SK-N-SH (cell line): ENCODE results near the gene OR5AR1.

ENCODE experiments used
- CTCF ChIP-seq: fragments of 200-600 bp; sonication (generic); IDR thresholded peaks from 2 replicates; pipeline ENCODE4 v1.6.1; 2017; ENCODE audit warnings: antibody characterized with exemption, mild to moderate bottlenecking, moderate library complexity
- ELF1 ChIP-seq: IDR thresholded peaks from 2 replicates; pipeline ENCODE4 v1.4.0; 2012
- EP300 ChIP-seq, 2 experiments: IDR thresholded peaks; 2 replicates each; pipeline versions ENCODE4 v1.4.0 to v1.6.1; 2012; ENCODE audit warnings: borderline replicate concordance in 1 of 2, low read depth in 1 of 2, low read length in 1 of 2
- FOSL2 ChIP-seq: IDR thresholded peaks from 2 replicates; pipeline ENCODE4 v1.4.0; 2012; ENCODE audit warnings: low read depth, mild to moderate bottlenecking, moderate library complexity, borderline replicate concordance
- POLR2AphosphoS5 ChIP-seq: IDR thresholded peaks from 2 replicates; pipeline ENCODE4 v1.6.1; 2012; ENCODE audit warnings: low read depth, low read length
- RCOR1 ChIP-seq: fragments of 150-350 bp; IDR thresholded peaks from 2 replicates; pipeline ENCODE4 v1.6.1; 2017; ENCODE audit warnings: antibody characterized with exemption, low read length

DNA sequence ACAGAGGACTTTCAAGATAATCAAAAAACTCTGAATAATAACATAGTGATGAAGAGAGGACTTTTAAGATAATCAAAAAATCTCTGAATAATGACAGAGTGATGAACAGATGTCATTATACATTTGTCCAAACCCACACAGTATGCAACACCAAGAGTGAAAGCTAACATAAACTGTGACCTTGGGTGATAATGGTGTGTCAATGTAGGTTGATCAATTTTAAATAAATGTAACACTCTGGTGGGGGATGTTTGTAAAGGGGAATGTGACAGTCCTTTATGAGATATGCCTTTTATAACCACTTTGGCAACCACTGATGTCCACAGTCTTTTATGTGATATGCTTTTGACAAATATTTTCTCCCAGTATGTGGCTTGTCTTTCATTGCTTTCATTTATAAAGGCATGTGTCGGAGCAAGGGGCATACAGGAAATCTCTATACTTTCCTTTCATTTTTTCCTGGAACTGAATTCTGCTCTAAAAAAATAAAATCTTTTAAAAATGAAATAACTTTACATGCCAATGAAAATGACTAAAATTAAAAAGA lies 25.1 kb downstream of the OR5AR1 start:
- TF ChIP-seq CTCF (no peak), EP300 (IDR thresholded peaks at IDR 0.05; ENCODE audit: borderline replicate concordance in 1 of 2, low read depth in 1 of 2, low read length in 1 of 2) (no peak), POLR2AphosphoS5 (no peak), RCOR1 (no peak), FOSL2 (no peak), ELF1 (no peak)
